Choroid plexus epithelial cell (primary cell): ENCODE results near the gene NBAS.
"Not testable (repeated sequence)": the region's sequence is repeated elsewhere in the genome, so short reads cannot be mapped to it uniquely, and the experiment has no call there.

ENCODE experiments used
- DNase-seq: peaks from one replicate; pipeline ENCODE4 v3.0.0-alpha.2; 2010; ENCODE audit warnings: low read depth
- H3K4me3 ChIP-seq: 2 replicates; pipeline ENCODE4 v1.5.1; 2011; ENCODE audit warnings: low read depth, mild to moderate bottlenecking, control low read depth, low read length, moderate library complexity
- CTCF ChIP-seq: conservative IDR thresholded peaks from 2 replicates; pipeline ENCODE4 v1.5.1; 2011; ENCODE audit warnings: low read depth, mild to moderate bottlenecking, control low read depth, inconsistent platforms, low read length, moderate library complexity

NBAS gene

GRCh38 chr2:15449556-15450236 lies 111.4 kb downstream of the NBAS start:
- TF ChIP-seq CTCF = no peak
- H3K4me3 ChIP-seq = no peak overlapping the region
- no peak for DNase-seq

GRCh38 chr2:15448250-15448839 lies 112.8 kb downstream of the NBAS start:
- no peak overlapping the region for H3K4me3 ChIP-seq
- DNase-seq = no peak
- TF ChIP-seq CTCF = no peak

- TF ChIP-seq CTCF = no peak
- H3K4me3 ChIP-seq = no peak overlapping the region
- DNase-seq = no peak
Observed at GRCh38 chr2:15447381-15447780, 113.8 kb downstream of the NBAS start.

- TF ChIP-seq CTCF = no peak
- H3K4me3 ChIP-seq = no peak overlapping the region
- DNase-seq = no peak
Observed at GRCh38 chr2:15446961-15447360, 114.2 kb downstream of the NBAS start.

GRCh38 chr2:15445891-15446562 lies 115.1 kb downstream of the NBAS start:
- DNase-seq = no peak
- no peak overlapping the region for H3K4me3 ChIP-seq
- no peak for TF ChIP-seq CTCF

GRCh38 chr2:15439768-15440524 lies 121.2 kb downstream of the NBAS start:
- DNase-seq, H3K4me3 ChIP-seq: not testable (repeated sequence)

- not testable (repeated sequence) for H3K4me3 ChIP-seq, DNase-seq
Observed at GRCh38 chr2:15439366-15439765, 121.8 kb downstream of the NBAS start.
